GM12801 (cell line): ENCODE results near the gene ETNK2.

ENCODE experiments used
- CTCF ChIP-seq: IDR thresholded peaks from one replicate; pipeline ENCODE4 v1.5.1; 2011; ENCODE audit warnings: control low read depth; ENCODE audit not compliant: insufficient read length; ENCODE audit errors: extremely low read depth

The ETNK2 gene

GRCh38 chr1:204150702-204151551, 917 bp downstream of the ETNK2 start:
- no peak for TF ChIP-seq CTCF

GRCh38 chr1:204149635-204150565, 1.9 kb downstream of the ETNK2 start:
- no peak for TF ChIP-seq CTCF

- TF ChIP-seq CTCF, result no peak
These were observed 2.7 kb downstream of the ETNK2 start for GRCh38 chr1:204149107-204149506.

GRCh38 chr1:204147406-204148383, 4.1 kb downstream of the ETNK2 start:
- no peak for TF ChIP-seq CTCF

- TF ChIP-seq CTCF, result no peak
These were observed 4.9 kb downstream of the ETNK2 start for GRCh38 chr1:204146965-204147364.

GRCh38 chr1:204146309-204146708, 5.5 kb downstream of the ETNK2 start:
- TF ChIP-seq CTCF, result no peak

GRCh38 chr1:204145033-204145504, 6.8 kb downstream of the ETNK2 start:
- TF ChIP-seq CTCF, result no peak
